Right atrium auricular region (tissue), 2 donors: ENCODE measurements around the gene MGST2. TPM values are rescaled to one million over a fixed set of nuclear protein-coding genes. Genes with fewer than 3 reads are reported as not detected.

Experiments
- DNase-seq: peaks from one replicate; pipeline ENCODE4 v3.0.0-alpha.2; 2019; ENCODE audit warnings: low spot score
- H3K27ac ChIP-seq, 2 donors: fragments of 200-600 bp; sonication (generic); 1 replicate in 1 of 2; 2 replicates in 1 of 2; pipeline ENCODE4 v1.5.1; 2016 to 2019
- H3K27me3 ChIP-seq, 2 donors: fragments of 200-600 bp; sonication (generic); one replicate each; pipeline versions ENCODE4 v1.5.1 to v1.6.0; 2017 to 2019
- H3K36me3 ChIP-seq: fragments of 200-600 bp; sonication (generic); one replicate; pipeline ENCODE4 v1.5.1; 2016
- H3K4me1 ChIP-seq, 2 donors: fragments of 200-600 bp; sonication (generic); one replicate each; pipeline versions ENCODE4 v1.5.1 to v1.6.0; 2017 to 2019
- H3K4me3 ChIP-seq, 2 donors: fragments of 200-600 bp; sonication (generic); 1 replicate in 1 of 2; 2 replicates in 1 of 2; pipeline ENCODE4 v1.5.1; 2017 to 2019; ENCODE audit warnings: mild to moderate bottlenecking in 1 of 2, moderate library complexity in 1 of 2
- H3K9me3 ChIP-seq, 2 donors: fragments of 200-600 bp; sonication (generic); one replicate each; pipeline ENCODE4 v1.5.1; 2019
- total RNA-seq, 2 donors: library from RNA; depleted of rRNA; stranded (reverse); fragments of >200 nt; gene quantifications; one replicate each; pipeline ENCODE4 v1.1.0, GENCODE V29; 2016
- TF ChIP-seq, protein P1 (sequence below), 2 donors: fragments of 200-600 bp; sonication (generic); IDR thresholded peaks; one replicate each; pipeline ENCODE4 v1.5.1; 2019; ENCODE audit warnings: antibody characterized with exemption in 2 of 2

Gene MGST2
- total RNA-seq, 2 donors from 2014 or later, result 77.4 to 129 TPM

DNA sequence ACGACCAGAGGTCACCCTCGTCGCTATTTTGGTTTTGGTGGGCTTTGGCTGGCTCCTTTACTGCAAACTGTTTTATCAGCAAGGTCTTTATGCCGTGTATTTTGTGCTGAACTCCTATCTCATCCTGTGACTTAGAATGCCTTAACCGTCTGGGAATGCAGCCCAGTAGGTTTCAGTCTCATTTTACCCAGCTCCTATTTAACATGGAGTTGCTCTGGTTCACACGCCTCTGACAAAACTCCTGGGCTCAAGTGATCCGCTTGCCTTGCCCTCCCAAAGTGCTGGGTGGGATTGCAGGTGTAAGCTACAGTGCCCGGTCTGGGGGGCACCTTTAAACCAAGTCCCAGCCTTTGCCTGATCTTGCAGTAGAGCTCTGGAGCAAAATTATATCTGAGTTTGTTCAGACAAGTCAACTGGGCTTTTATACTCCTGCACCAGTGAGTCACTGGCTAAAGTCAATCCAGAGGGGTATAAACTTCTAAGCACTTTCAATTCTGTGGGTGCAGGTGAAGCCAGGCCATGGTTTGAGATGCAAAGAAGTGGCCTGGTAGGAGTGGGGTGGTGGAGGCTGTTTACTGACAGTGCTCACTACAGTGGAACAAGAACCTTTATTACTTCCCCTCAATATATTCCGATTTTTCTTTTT is 50.2 kb downstream of the MGST2 start:
- peaks cover 8% of the 10 kb centered on the region for H3K36me3 ChIP-seq
- no peaks in the 10 kb centered on the region for H3K9me3 ChIP-seq
- H3K27ac ChIP-seq, result peak overlapping the region; percentile 21 to 64
- no peak for DNase-seq
- peaks cover 0 to 17% of the 10 kb centered on the region in 2 donors for H3K4me1 ChIP-seq
- H3K4me3 ChIP-seq, result no peak overlapping the region
- H3K27me3 ChIP-seq, result no peaks in the 10 kb centered on the region
- TF ChIP-seq, protein P1, sequence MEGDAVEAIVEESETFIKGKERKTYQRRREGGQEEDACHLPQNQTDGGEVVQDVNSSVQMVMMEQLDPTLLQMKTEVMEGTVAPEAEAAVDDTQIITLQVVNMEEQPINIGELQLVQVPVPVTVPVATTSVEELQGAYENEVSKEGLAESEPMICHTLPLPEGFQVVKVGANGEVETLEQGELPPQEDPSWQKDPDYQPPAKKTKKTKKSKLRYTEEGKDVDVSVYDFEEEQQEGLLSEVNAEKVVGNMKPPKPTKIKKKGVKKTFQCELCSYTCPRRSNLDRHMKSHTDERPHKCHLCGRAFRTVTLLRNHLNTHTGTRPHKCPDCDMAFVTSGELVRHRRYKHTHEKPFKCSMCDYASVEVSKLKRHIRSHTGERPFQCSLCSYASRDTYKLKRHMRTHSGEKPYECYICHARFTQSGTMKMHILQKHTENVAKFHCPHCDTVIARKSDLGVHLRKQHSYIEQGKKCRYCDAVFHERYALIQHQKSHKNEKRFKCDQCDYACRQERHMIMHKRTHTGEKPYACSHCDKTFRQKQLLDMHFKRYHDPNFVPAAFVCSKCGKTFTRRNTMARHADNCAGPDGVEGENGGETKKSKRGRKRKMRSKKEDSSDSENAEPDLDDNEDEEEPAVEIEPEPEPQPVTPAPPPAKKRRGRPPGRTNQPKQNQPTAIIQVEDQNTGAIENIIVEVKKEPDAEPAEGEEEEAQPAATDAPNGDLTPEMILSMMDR (IDR thresholded peaks at IDR 0.05), result no peak

DNA sequence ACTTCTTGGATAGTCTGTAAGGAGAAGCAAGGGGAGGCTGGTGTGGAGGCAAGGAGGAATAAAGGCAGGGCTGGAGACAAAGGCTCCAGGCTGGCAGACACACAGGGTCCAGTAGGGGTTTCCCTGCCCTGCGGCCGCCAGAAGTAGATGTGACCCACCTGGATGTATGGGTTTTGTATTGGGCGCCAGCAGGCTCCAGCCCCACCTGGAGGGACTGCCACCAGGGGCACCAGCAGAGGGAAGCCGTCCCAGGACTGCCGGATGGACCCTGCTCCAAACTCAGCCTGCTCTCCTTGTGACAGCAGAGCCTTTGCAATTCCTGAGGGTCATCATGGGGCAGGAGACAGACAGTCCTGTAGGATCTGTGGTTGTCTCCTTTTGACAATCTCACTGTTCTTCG is 52.7 kb downstream of the MGST2 start:
- TF ChIP-seq, protein P1 (IDR thresholded peaks at IDR 0.05), result no peak
- Histone ChIP-seq H3K4me3 (no peak overlapping the region), H3K36me3 (peaks cover 8% of the 10 kb centered on the region), H3K27me3 (no peaks in the 10 kb centered on the region), H3K4me1 (peaks cover 0 to 9% of the 10 kb centered on the region in 2 donors), H3K9me3 (no peaks in the 10 kb centered on the region), H3K27ac (no peak overlapping the region)
- DNase-seq, result no peak

DNA sequence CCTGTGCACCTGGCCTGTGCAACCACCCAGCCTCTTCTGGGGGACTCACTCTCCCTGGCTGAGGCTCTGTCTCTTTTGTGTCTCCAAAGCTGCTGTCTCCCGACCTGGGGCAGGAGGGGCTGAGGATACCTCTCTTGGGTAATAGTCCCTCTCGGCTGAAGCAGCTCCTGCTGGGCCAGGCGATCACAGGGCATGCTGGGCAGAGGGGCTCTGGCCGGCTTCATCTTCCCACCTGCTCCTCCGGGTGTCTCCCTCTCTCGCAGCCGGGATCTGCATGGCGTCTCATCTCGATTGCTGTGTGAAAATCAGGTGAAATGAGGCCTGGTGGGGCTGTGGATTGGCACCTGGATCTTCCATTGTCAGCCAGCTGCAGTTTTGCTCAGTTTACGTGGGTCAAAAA is 53.2 kb downstream of the MGST2 start:
- Histone ChIP-seq H3K9me3 (no peaks in the 10 kb centered on the region), H3K27me3 (no peaks in the 10 kb centered on the region), H3K4me3 (no peak overlapping the region), H3K36me3 (peaks cover 8% of the 10 kb centered on the region), H3K4me1 (peaks cover 0 to 9% of the 10 kb centered on the region in 2 donors), H3K27ac (no peak overlapping the region)
- DNase-seq, result no peak
- TF ChIP-seq, protein P1 (IDR thresholded peaks at IDR 0.05), result no peak

DNA sequence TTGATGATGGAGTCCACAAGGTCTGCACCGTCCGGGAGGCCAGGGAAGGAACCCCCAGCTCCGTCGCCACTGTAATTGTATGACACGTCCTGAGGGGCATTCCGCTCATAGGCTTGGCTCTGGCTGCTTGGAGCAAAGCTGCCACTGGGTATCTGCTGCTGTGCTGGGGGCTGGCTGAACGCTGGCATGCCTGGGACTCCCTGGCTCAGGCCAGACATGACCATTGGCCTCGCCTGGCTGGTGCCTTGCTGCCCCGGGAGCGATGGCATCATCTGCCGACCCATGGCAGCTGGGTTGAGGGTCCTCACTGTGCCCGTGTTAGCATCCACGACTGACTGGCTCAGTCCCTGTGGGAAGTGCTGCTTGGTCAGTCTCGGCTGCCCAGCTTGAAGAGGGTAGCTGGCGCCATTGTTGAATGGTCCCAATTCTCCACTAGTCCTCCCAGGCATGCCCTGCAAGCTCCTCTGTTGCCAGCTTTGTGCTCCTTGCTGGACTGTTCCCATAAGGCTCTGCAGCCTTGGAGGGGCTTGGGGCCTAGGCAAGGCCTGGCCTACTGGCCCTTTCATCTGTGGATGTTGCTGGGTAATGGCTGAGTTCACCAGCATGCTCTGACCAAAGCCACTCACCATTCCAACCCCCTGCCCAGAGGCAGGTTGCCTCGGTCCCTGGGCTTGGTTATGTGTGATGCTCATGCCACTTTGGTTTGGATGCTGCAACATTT is 53.9 kb downstream of the MGST2 start:
- DNase-seq, result no peak
- Histone ChIP-seq H3K36me3 (peaks cover 8% of the 10 kb centered on the region), H3K4me3 (no peak overlapping the region), H3K27ac (no peak overlapping the region), H3K9me3 (no peaks in the 10 kb centered on the region), H3K27me3 (no peaks in the 10 kb centered on the region), H3K4me1 (peaks cover 0 to 9% of the 10 kb centered on the region in 2 donors)
- TF ChIP-seq, protein P1 (IDR thresholded peaks at IDR 0.05), result no peak

DNA sequence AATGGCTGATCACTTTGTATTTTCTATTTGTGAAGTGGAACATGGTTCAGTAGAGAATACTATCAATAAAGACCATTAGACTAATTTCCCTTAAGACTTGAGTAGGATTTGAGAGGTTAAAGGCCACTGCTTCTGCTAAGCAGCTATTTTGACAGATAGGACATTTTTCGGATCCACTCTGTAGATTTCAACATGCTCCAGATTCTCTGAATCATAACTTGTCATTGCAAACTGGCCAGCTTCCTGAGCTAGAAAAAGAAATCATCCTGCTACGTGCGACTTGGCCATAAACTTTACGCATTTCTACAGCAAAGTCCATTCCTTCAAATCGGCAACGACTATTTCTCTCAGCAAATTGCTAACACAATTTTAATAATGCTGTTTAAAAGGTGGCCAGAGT is 55.2 kb downstream of the MGST2 start:
- TF ChIP-seq, protein P1 (IDR thresholded peaks at IDR 0.05), result no peak
- Histone ChIP-seq H3K4me1 (peaks cover 0 to 4% of the 10 kb centered on the region in 2 donors), H3K4me3 (no peak overlapping the region), H3K27me3 (no peaks in the 10 kb centered on the region), H3K9me3 (no peaks in the 10 kb centered on the region), H3K36me3 (peaks cover 8% of the 10 kb centered on the region), H3K27ac (no peak overlapping the region)
- no peak for DNase-seq
